WTC11 (cell line): ENCODE data around the gene OR52I2. TPM values are rescaled to one million over a fixed set of nuclear protein-coding genes. Genes with fewer than 3 reads are reported as not detected.

ENCODE experiments used
- ATAC-seq: fragments of 200-7000 bp; cut with Tn5 transposase; 2 replicates; pipeline ENCODE4 v1.10.0; 2021; ENCODE audit warnings: mild to moderate bottlenecking, moderate library complexity
- CTCF ChIA-PET: fragments of 300-600 bp; sonication (Branson Sonifier 250); formaldehyde crosslinking; loops from one replicate; lab custom pipeline; 2021; ENCODE audit warnings: antibody characterized with exemption; lab: Charles Lee
- POLR2A ChIA-PET: fragments of 350-600 bp; sonication (Branson Sonifier 250); formaldehyde crosslinking; loops from one replicate; lab custom pipeline; 2021; ENCODE audit warnings: antibody characterized with exemption; lab: Charles Lee
- DNase-seq: peaks from one replicate; pipeline ENCODE4 v3.0.0; 2021; ENCODE audit warnings: low spot score
- H3K27ac Mint-ChIP-seq: 2 replicates; pipeline ENCODE4 v1.8.0; 2021; ENCODE audit warnings: mixed read lengths
- H3K27me3 Mint-ChIP-seq: 2 replicates; pipeline ENCODE4 v1.8.0; 2021; ENCODE audit warnings: low read depth, mild to moderate bottlenecking, moderate library complexity, mixed read lengths
- H3K36me3 Mint-ChIP-seq: 2 replicates; pipeline ENCODE4 v1.8.0; 2021; ENCODE audit warnings: mixed read lengths
- H3K4me1 Mint-ChIP-seq: 2 replicates; pipeline ENCODE4 v1.8.0; 2022; ENCODE audit warnings: mixed read lengths
- H3K4me3 Mint-ChIP-seq: 2 replicates; pipeline ENCODE4 v1.8.0; 2021; ENCODE audit warnings: mild to moderate bottlenecking, moderate library complexity, mixed read lengths
- H3K9me3 Mint-ChIP-seq: 2 replicates; pipeline ENCODE4 v1.8.0; 2021; ENCODE audit warnings: mixed read lengths
- ATF6 ChIP-seq: sonication (generic); formaldehyde crosslinking; IDR thresholded peaks from 2 replicates; pipeline ENCODE4 v1.8.1; 2023; ENCODE audit warnings: mild to moderate bottlenecking, missing genetic modification reagents
- EMX1 ChIP-seq: fragments of 250-450 bp; sonication (Bioruptor Pico); IDR thresholded peaks from 2 replicates; pipeline ENCODE4 v1.8.0; 2021; ENCODE audit warnings: mild to moderate bottlenecking
- GABPB1 ChIP-seq: sonication (generic); formaldehyde crosslinking; IDR thresholded peaks from 2 replicates; pipeline ENCODE4 v1.8.1; 2023; ENCODE audit warnings: mild to moderate bottlenecking, missing genetic modification reagents
- HMGA2 ChIP-seq: fragments of 250-450 bp; sonication (Bioruptor Pico); IDR thresholded peaks from 2 replicates; pipeline ENCODE4 v1.4.0; 2021; ENCODE audit warnings: mild to moderate bottlenecking, moderate library complexity
- IRF2 ChIP-seq: sonication (generic); formaldehyde crosslinking; IDR thresholded peaks from 2 replicates; pipeline ENCODE4 v1.8.0; 2022; ENCODE audit warnings: low read depth, missing genetic modification reagents, borderline replicate concordance
- KAT7 ChIP-seq: sonication (generic); formaldehyde crosslinking; IDR thresholded peaks from 2 replicates; pipeline ENCODE4 v1.8.1; 2023; ENCODE audit warnings: missing genetic modification reagents, mild to moderate bottlenecking, borderline replicate concordance
- MXD4 ChIP-seq: fragments of 250-450 bp; sonication (Bioruptor Pico); IDR thresholded peaks from 2 replicates; pipeline ENCODE4 v1.8.0; 2021; ENCODE audit warnings: mild to moderate bottlenecking, moderate library complexity, borderline replicate concordance
- OVOL2 ChIP-seq: fragments of 250-450 bp; sonication (Bioruptor Pico); IDR thresholded peaks from 2 replicates; pipeline ENCODE4 v1.9.0; 2021; ENCODE audit warnings: mild to moderate bottlenecking, borderline replicate concordance
- SMAD4 ChIP-seq: sonication (generic); formaldehyde crosslinking; IDR thresholded peaks from 2 replicates; pipeline ENCODE4 v1.8.0; 2022; ENCODE audit warnings: mild to moderate bottlenecking, missing genetic modification reagents
- SOX15 ChIP-seq: fragments of 250-450 bp; sonication (Bioruptor Pico); IDR thresholded peaks from 2 replicates; pipeline ENCODE4 v1.9.0; 2021; ENCODE audit warnings: mild to moderate bottlenecking
- TEAD1 ChIP-seq: sonication (generic); formaldehyde crosslinking; IDR thresholded peaks from 2 replicates; pipeline ENCODE4 v1.8.0; 2022; ENCODE audit warnings: mild to moderate bottlenecking, missing genetic modification reagents
- TEAD4 ChIP-seq: sonication (generic); formaldehyde crosslinking; IDR thresholded peaks from 2 replicates; pipeline ENCODE4 v1.8.0; 2022; ENCODE audit warnings: mild to moderate bottlenecking, missing genetic modification reagents
- TP53 ChIP-seq: sonication (generic); formaldehyde crosslinking; IDR thresholded peaks from 2 replicates; pipeline ENCODE4 v1.8.1; 2023; ENCODE audit warnings: mild to moderate bottlenecking, missing genetic modification reagents
- ZNF396 ChIP-seq: fragments of 250-450 bp; sonication (Bioruptor Pico); IDR thresholded peaks from 2 replicates; pipeline ENCODE4 v1.8.0; 2021; ENCODE audit warnings: mild to moderate bottlenecking, moderate library complexity, borderline replicate concordance
- total RNA-seq: library from RNA; stranded (reverse); gene quantifications from 3 replicates; pipeline ENCODE4 v1.2.3, GENCODE V29; 2021
- TF ChIP-seq, protein P1 (sequence below): fragments of 250-450 bp; sonication (Bioruptor Pico); IDR thresholded peaks from 2 replicates; pipeline ENCODE4 v1.8.0; 2021; ENCODE audit warnings: mild to moderate bottlenecking
- TF ChIP-seq, protein P2 (sequence below): fragments of 250-450 bp; sonication (Bioruptor Pico); IDR thresholded peaks from 2 replicates; pipeline ENCODE4 v1.9.0; 2021; ENCODE audit warnings: mild to moderate bottlenecking
- TF ChIP-seq, protein P3 (sequence below): sonication (generic); formaldehyde crosslinking; IDR thresholded peaks from 2 replicates; pipeline ENCODE4 v1.8.0; 2022; ENCODE audit warnings: missing genetic modification reagents
- TF ChIP-seq, protein P4 (sequence below): sonication (generic); formaldehyde crosslinking; IDR thresholded peaks from 2 replicates; pipeline ENCODE4 v1.8.1; 2023; ENCODE audit warnings: mild to moderate bottlenecking, missing genetic modification reagents, moderate library complexity

OR52I2 gene
- total RNA-seq, 1 experiment from 2014 or later = not detected

GRCh38 chr11:4580124-4580523 is 1.4 kb upstream of the OR52I2 start:
- ATAC-seq = no peak
- Mint-ChIP-seq H3K9me3 (no peaks in the 10 kb centered on the region), H3K4me3 (no peak overlapping the region), H3K27ac (no peak overlapping the region)
- POLR2A ChIA-PET = no interaction called here
- TF ChIP-seq TP53 (CRISPR knock-in tag) = no peak
- no peak for TF ChIP-seq TEAD4 (CRISPR knock-in tag)
- no peak for TF ChIP-seq OVOL2 (CRISPR knock-in tag)
- TF ChIP-seq, protein P1, sequence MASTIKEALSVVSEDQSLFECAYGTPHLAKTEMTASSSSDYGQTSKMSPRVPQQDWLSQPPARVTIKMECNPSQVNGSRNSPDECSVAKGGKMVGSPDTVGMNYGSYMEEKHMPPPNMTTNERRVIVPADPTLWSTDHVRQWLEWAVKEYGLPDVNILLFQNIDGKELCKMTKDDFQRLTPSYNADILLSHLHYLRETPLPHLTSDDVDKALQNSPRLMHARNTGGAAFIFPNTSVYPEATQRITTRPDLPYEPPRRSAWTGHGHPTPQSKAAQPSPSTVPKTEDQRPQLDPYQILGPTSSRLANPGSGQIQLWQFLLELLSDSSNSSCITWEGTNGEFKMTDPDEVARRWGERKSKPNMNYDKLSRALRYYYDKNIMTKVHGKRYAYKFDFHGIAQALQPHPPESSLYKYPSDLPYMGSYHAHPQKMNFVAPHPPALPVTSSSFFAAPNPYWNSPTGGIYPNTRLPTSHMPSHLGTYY (CRISPR knock-in tag) = no peak
- TF ChIP-seq, protein P2, sequence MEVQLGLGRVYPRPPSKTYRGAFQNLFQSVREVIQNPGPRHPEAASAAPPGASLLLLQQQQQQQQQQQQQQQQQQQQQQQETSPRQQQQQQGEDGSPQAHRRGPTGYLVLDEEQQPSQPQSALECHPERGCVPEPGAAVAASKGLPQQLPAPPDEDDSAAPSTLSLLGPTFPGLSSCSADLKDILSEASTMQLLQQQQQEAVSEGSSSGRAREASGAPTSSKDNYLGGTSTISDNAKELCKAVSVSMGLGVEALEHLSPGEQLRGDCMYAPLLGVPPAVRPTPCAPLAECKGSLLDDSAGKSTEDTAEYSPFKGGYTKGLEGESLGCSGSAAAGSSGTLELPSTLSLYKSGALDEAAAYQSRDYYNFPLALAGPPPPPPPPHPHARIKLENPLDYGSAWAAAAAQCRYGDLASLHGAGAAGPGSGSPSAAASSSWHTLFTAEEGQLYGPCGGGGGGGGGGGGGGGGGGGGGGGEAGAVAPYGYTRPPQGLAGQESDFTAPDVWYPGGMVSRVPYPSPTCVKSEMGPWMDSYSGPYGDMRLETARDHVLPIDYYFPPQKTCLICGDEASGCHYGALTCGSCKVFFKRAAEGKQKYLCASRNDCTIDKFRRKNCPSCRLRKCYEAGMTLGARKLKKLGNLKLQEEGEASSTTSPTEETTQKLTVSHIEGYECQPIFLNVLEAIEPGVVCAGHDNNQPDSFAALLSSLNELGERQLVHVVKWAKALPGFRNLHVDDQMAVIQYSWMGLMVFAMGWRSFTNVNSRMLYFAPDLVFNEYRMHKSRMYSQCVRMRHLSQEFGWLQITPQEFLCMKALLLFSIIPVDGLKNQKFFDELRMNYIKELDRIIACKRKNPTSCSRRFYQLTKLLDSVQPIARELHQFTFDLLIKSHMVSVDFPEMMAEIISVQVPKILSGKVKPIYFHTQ (CRISPR knock-in tag) = no peak
- TF ChIP-seq, protein P3, sequence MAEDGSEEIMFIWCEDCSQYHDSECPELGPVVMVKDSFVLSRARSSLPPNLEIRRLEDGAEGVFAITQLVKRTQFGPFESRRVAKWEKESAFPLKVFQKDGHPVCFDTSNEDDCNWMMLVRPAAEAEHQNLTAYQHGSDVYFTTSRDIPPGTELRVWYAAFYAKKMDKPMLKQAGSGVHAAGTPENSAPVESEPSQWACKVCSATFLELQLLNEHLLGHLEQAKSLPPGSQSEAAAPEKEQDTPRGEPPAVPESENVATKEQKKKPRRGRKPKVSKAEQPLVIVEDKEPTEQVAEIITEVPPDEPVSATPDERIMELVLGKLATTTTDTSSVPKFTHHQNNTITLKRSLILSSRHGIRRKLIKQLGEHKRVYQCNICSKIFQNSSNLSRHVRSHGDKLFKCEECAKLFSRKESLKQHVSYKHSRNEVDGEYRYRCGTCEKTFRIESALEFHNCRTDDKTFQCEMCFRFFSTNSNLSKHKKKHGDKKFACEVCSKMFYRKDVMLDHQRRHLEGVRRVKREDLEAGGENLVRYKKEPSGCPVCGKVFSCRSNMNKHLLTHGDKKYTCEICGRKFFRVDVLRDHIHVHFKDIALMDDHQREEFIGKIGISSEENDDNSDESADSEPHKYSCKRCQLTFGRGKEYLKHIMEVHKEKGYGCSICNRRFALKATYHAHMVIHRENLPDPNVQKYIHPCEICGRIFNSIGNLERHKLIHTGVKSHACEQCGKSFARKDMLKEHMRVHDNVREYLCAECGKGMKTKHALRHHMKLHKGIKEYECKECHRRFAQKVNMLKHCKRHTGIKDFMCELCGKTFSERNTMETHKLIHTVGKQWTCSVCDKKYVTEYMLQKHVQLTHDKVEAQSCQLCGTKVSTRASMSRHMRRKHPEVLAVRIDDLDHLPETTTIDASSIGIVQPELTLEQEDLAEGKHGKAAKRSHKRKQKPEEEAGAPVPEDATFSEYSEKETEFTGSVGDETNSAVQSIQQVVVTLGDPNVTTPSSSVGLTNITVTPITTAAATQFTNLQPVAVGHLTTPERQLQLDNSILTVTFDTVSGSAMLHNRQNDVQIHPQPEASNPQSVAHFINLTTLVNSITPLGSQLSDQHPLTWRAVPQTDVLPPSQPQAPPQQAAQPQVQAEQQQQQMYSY (CRISPR knock-in tag) = no peak
- TF ChIP-seq MXD4 (CRISPR knock-in tag) = no peak
- TF ChIP-seq HMGA2 (CRISPR knock-in tag) = no peak
- TF ChIP-seq SOX15 (CRISPR knock-in tag) = no peak
- TF ChIP-seq IRF2 (CRISPR knock-in tag) = no peak
- no peak for TF ChIP-seq SMAD4 (CRISPR knock-in tag)
- no peak for TF ChIP-seq ATF6
- TF ChIP-seq GABPB1 (CRISPR knock-in tag) = no peak
- TF ChIP-seq EMX1 (CRISPR knock-in tag) = no peak
- no peak for TF ChIP-seq ZNF396 (CRISPR knock-in tag)
- no peak for TF ChIP-seq KAT7
- no peak for TF ChIP-seq TEAD1 (CRISPR knock-in tag)
- TF ChIP-seq, protein P4, sequence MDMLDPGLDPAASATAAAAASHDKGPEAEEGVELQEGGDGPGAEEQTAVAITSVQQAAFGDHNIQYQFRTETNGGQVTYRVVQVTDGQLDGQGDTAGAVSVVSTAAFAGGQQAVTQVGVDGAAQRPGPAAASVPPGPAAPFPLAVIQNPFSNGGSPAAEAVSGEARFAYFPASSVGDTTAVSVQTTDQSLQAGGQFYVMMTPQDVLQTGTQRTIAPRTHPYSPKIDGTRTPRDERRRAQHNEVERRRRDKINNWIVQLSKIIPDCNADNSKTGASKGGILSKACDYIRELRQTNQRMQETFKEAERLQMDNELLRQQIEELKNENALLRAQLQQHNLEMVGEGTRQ = no peak
- TF ChIP-seq, all 79 proteins: peak for 0
- Mint-ChIP-seq H3K4me1 (no peaks in the 10 kb centered on the region), H3K27me3 (peaks cover 15% of the 10 kb centered on the region; the same call in 1 of the 2 replicates), H3K36me3 (no peaks in the 10 kb centered on the region)
- DNase-seq = no peak
- CTCF ChIA-PET = no interaction called here
